NB4 (cell line): ENCODE data around the gene SPACA7.
"Not testable (repeated sequence)": the region's sequence is repeated elsewhere in the genome, so short reads cannot be mapped to it uniquely, and the experiment has no call there.

Experiments
- CTCF ChIP-seq: IDR thresholded peaks from one replicate; pipeline ENCODE4 v1.5.1; 2012; ENCODE audit warnings: low read depth, low read length
- MAX ChIP-seq: IDR thresholded peaks from 2 replicates; pipeline ENCODE4 v1.6.1; 2011; ENCODE audit warnings: low read depth, low read length
- MYC ChIP-seq: IDR thresholded peaks from 2 replicates; pipeline ENCODE4 v1.6.1; 2011; ENCODE audit warnings: low read depth, low read length

- TF ChIP-seq CTCF, MYC, MAX: not testable (repeated sequence)
These were observed 33.7 kb downstream of the SPACA7 start for GRCh38 chr13:112409828-112410227.
